Erythroblast (primary cell): ENCODE measurements around the gene RTP1.

ENCODE experiments used
- GATA1 ChIP-seq: IDR thresholded peaks from 2 replicates; pipeline ENCODE4 v1.6.1; 2011; ENCODE audit warnings: low read depth, mild to moderate bottlenecking, control low read depth, low read length, moderate library complexity
- POLR2A ChIP-seq: IDR thresholded peaks from 2 replicates; pipeline ENCODE4 v1.6.1; 2011; ENCODE audit warnings: mild to moderate bottlenecking, low read length

DNA sequence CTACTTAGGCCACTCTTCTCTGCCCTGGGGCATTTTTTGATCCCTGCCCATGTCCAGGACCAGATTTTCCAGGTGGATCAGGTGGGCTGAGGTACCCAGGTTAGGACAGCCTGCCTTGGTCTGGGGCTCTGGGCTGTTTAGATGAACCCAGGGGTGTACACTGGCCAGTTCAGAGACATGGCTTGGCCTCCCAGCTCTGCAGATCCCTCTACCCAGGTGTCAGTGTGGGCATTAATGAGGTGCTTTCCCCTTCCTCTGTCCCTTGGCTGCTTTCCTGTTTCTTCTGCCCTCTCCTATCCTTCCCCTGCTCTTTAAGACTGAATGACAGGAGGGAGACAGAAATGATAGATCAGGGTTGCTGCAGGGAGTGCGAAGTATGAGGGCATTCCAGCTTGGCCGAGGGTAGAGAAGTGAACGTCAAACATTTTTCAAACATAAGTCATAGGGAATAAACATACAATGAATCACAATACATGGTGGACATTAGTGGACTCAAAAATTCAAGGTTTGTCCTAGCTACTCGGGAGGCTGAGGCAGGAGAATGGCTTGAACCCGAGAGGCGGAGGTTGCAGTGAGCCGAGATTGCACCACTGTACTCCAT, 30.5 kb downstream of the RTP1 start:
- TF ChIP-seq POLR2A (no peak), GATA1 (no peak)
